ENCODE results near the gene POU4F1.

DNA sequence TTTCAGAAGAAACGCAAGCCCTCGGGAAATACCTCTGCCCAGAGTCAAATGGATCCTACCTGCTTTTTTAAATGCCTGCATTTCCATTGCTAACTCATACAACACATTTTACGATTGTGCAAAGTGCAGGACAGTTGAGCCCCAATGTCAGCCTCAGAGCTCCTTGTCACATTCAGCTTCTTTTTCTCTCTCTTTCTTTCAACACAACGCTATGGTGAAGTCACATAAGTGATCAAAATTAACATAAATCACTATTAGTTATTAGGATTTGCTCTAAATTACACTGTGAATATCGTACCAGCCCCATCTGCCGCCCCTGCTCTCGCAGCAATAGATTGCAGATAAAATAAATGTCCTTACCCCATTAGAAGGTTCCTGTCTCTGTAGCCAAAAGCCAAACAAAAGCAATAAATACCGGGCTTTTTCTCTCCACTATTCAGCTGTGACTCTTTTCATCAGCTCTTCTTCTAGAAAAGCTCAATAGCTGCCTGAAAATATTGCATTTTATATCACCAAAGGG lies 8.8 kb downstream of the POU4F1 start:
- TF ChIP-seq TAF1 (IDR thresholded peaks at IDR 0.05; ENCODE audit: borderline replicate concordance, insufficient read depth, low read length) = no peak
- TF ChIP-seq, protein P1, sequence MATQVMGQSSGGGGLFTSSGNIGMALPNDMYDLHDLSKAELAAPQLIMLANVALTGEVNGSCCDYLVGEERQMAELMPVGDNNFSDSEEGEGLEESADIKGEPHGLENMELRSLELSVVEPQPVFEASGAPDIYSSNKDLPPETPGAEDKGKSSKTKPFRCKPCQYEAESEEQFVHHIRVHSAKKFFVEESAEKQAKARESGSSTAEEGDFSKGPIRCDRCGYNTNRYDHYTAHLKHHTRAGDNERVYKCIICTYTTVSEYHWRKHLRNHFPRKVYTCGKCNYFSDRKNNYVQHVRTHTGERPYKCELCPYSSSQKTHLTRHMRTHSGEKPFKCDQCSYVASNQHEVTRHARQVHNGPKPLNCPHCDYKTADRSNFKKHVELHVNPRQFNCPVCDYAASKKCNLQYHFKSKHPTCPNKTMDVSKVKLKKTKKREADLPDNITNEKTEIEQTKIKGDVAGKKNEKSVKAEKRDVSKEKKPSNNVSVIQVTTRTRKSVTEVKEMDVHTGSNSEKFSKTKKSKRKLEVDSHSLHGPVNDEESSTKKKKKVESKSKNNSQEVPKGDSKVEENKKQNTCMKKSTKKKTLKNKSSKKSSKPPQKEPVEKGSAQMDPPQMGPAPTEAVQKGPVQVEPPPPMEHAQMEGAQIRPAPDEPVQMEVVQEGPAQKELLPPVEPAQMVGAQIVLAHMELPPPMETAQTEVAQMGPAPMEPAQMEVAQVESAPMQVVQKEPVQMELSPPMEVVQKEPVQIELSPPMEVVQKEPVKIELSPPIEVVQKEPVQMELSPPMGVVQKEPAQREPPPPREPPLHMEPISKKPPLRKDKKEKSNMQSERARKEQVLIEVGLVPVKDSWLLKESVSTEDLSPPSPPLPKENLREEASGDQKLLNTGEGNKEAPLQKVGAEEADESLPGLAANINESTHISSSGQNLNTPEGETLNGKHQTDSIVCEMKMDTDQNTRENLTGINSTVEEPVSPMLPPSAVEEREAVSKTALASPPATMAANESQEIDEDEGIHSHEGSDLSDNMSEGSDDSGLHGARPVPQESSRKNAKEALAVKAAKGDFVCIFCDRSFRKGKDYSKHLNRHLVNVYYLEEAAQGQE (IDR thresholded peaks at IDR 0.05; ENCODE audit: insufficient read depth in 1 of 2, low read depth in 2 of 2, low read length in 2 of 2) = no peak
- no peak for TF ChIP-seq POLR2AphosphoS5 (IDR thresholded peaks at IDR 0.05; ENCODE audit: low read depth, low read length)
- TF ChIP-seq SIN3A (IDR thresholded peaks at IDR 0.05; ENCODE audit: borderline replicate concordance, insufficient read depth, low read length) = no peak
- TF ChIP-seq FOXP2 (optimal IDR thresholded peaks at IDR 0.05; ENCODE audit: borderline replicate concordance, extremely low read depth, extremely low read length, insufficient read depth) = no peak
